HG03095 (cell line): ENCODE data around the gene RHBDF2.
A peak's percentile ranks its signal among the peaks of the same experiment; 100 is the strongest.

Experiments used
- ATAC-seq: cut with Tn5 transposase; IDR thresholded peaks from one replicate; pipeline ENCODE4 v1.9.1; 2021; ENCODE audit warnings: moderate library complexity; ENCODE audit not compliant: unreplicated experiment

The RHBDF2 gene

GRCh38 chr17:76501018-76501826 is at the start of gene RHBDF2:
Gene RHBDF2 (minus strand): TSS chr17:76501423. CDS start chr17:76481524, 19,899 bp downstream.
- ATAC-seq, result peak; percentile 67

- no peak for ATAC-seq
Measured at GRCh38 chr17:76549539-76549938, 48.3 kb upstream of the RHBDF2 start.

- ATAC-seq, result no peak
Measured at GRCh38 chr17:76549215-76549518, 47.9 kb upstream of the RHBDF2 start.

GRCh38 chr17:76548378-76549214 is 47.4 kb upstream of the RHBDF2 start:
- ATAC-seq, result no peak

GRCh38 chr17:76547642-76548202 is 46.5 kb upstream of the RHBDF2 start:
- no peak for ATAC-seq

- no peak for ATAC-seq
Measured at GRCh38 chr17:76547183-76547641, 46.0 kb upstream of the RHBDF2 start.

- ATAC-seq, result no peak
Measured at GRCh38 chr17:76546556-76547182, 45.4 kb upstream of the RHBDF2 start.

GRCh38 chr17:76545918-76546555 is 44.8 kb upstream of the RHBDF2 start:
- no peak for ATAC-seq

GRCh38 chr17:76544546-76545365 is 43.5 kb upstream of the RHBDF2 start:
- ATAC-seq, result no peak

GRCh38 chr17:76543826-76544545 is 42.8 kb upstream of the RHBDF2 start:
- no peak for ATAC-seq

- no peak for ATAC-seq
Measured at GRCh38 chr17:76543482-76543825, 42.2 kb upstream of the RHBDF2 start.

GRCh38 chr17:76542984-76543383 is 41.8 kb upstream of the RHBDF2 start:
- no peak for ATAC-seq

GRCh38 chr17:76542566-76542971 is 41.3 kb upstream of the RHBDF2 start:
- ATAC-seq, result no peak

- no peak for ATAC-seq
Measured at GRCh38 chr17:76541739-76542454, 40.7 kb upstream of the RHBDF2 start.

GRCh38 chr17:76540381-76541300 is 39.4 kb upstream of the RHBDF2 start:
- no peak for ATAC-seq

GRCh38 chr17:76539631-76540271 is 38.5 kb upstream of the RHBDF2 start, which contains the start of gene PRCD:
Gene PRCD (plus strand): TSS chr17:76540044. CDS start chr17:76540142, 98 bp downstream.
- no peak for ATAC-seq

- ATAC-seq, result no peak
Measured at GRCh38 chr17:76538941-76539570, 37.8 kb upstream of the RHBDF2 start.
